Duodenal mucosa (tissue), 2 donors: ENCODE data around the gene FBXO9.

Experiments used
- H3K27ac ChIP-seq: one replicate; pipeline ENCODE4 v1.7.0; 2013; ENCODE audit warnings: low read depth, low read length
- H3K27me3 ChIP-seq, 2 donors: one replicate each; pipeline ENCODE4 v1.7.0; 2013; ENCODE audit warnings: low read length in 2 of 2, control low read depth in 1 of 2; ENCODE audit not compliant: insufficient read depth in 2 of 2, control insufficient read depth in 1 of 2
- H3K36me3 ChIP-seq, 2 donors: one replicate each; pipeline ENCODE4 v1.7.0; 2013; ENCODE audit warnings: low read length in 2 of 2, control low read depth in 1 of 2; ENCODE audit not compliant: insufficient read depth in 2 of 2, control insufficient read depth in 1 of 2
- H3K4me1 ChIP-seq, 2 donors: one replicate each; pipeline ENCODE4 v1.7.0; 2013; ENCODE audit warnings: low read length in 2 of 2, control low read depth in 1 of 2; ENCODE audit not compliant: insufficient read depth in 2 of 2, control insufficient read depth in 1 of 2
- H3K4me3 ChIP-seq, 2 donors: one replicate each; pipeline ENCODE4 v1.7.0; 2013; ENCODE audit warnings: low read length in 2 of 2, low read depth in 1 of 2
- H3K9ac ChIP-seq, 2 donors: one replicate each; pipeline ENCODE4 v1.7.0; 2013; ENCODE audit warnings: low read length in 2 of 2, low read depth in 1 of 2
- H3K9me3 ChIP-seq, 2 donors: one replicate each; pipeline ENCODE4 v1.7.0; 2013; ENCODE audit warnings: low read length in 2 of 2, control low read depth in 1 of 2; ENCODE audit not compliant: control insufficient read depth in 1 of 2

Gene FBXO9

GRCh38 chr6:53065266-53066076, at the start of gene FBXO9:
Gene FBXO9 (plus strand): TSS chr6:53065404. CDS start chr6:53065790, 386 bp downstream.
- Histone ChIP-seq H3K9me3 (no peaks in the 10 kb centered on the region), H3K4me1 (peaks cover 26 to 30% of the 10 kb centered on the region in 2 donors), H3K27ac (peak within 1 kb of the TSS; percentile 76), H3K4me3 (peak within 1 kb of the TSS; percentile 91 to 96), H3K36me3 (no peaks in the 10 kb centered on the region), H3K9ac (peak within 1 kb of the TSS; percentile 86 to 90), H3K27me3 (no peaks in the 10 kb centered on the region)

GRCh38 chr6:53015486-53015885, 49.7 kb upstream of the FBXO9 start:
- H3K27ac ChIP-seq = no peak overlapping the region

GRCh38 chr6:53018446-53018845, 46.8 kb upstream of the FBXO9 start:
- peaks cover 21 to 50% of the 10 kb centered on the region in 2 donors for H3K36me3 ChIP-seq

More at GRCh38 chr6:53015486-53015885, 49.7 kb upstream of the FBXO9 start:
- Histone ChIP-seq H3K36me3 (peaks cover 39 to 73% of the 10 kb centered on the region in 2 donors), H3K9me3 (no peaks in the 10 kb centered on the region), H3K4me1 (peaks cover 12 to 23% of the 10 kb centered on the region in 2 donors), H3K9ac (no peak overlapping the region), H3K27me3 (no peaks in the 10 kb centered on the region), H3K4me3 (no peak overlapping the region)

GRCh38 chr6:53020005-53020744, 45.0 kb upstream of the FBXO9 start:
- Histone ChIP-seq H3K27ac (no peak overlapping the region), H3K27me3 (no peaks in the 10 kb centered on the region), H3K36me3 (peaks cover 18 to 55% of the 10 kb centered on the region in 2 donors), H3K4me3 (no peak overlapping the region), H3K9ac (no peak overlapping the region), H3K4me1 (no peaks in the 10 kb centered on the region), H3K9me3 (no peaks in the 10 kb centered on the region)

More at GRCh38 chr6:53018446-53018845, 46.8 kb upstream of the FBXO9 start:
- Histone ChIP-seq H3K27me3 (no peaks in the 10 kb centered on the region), H3K4me1 (peaks cover 9 to 12% of the 10 kb centered on the region in 2 donors), H3K4me3 (no peak overlapping the region), H3K9ac (no peak overlapping the region), H3K27ac (no peak overlapping the region), H3K9me3 (no peaks in the 10 kb centered on the region)

GRCh38 chr6:53023323-53023722, 41.9 kb upstream of the FBXO9 start:
- no peaks in the 10 kb centered on the region for H3K9me3 ChIP-seq
- H3K9ac ChIP-seq = no peak overlapping the region
- H3K27ac ChIP-seq = no peak overlapping the region
- H3K4me3 ChIP-seq = no peak overlapping the region
- H3K36me3 ChIP-seq = peaks cover 17 to 50% of the 10 kb centered on the region in 2 donors
- no peaks in the 10 kb centered on the region for H3K4me1 ChIP-seq
- H3K27me3 ChIP-seq = no peaks in the 10 kb centered on the region

- Histone ChIP-seq H3K9ac (no peak overlapping the region), H3K36me3 (peaks cover 28 to 74% of the 10 kb centered on the region in 2 donors), H3K4me1 (no peaks in the 10 kb centered on the region), H3K27ac (no peak overlapping the region), H3K9me3 (no peaks in the 10 kb centered on the region), H3K27me3 (no peaks in the 10 kb centered on the region), H3K4me3 (no peak overlapping the region)
Measured at GRCh38 chr6:53026526-53026925, 38.7 kb upstream of the FBXO9 start.

- Histone ChIP-seq H3K4me3 (no peak overlapping the region), H3K9me3 (no peaks in the 10 kb centered on the region), H3K27ac (no peak overlapping the region), H3K9ac (no peak overlapping the region), H3K27me3 (no peaks in the 10 kb centered on the region), H3K36me3 (peaks cover 31 to 80% of the 10 kb centered on the region in 2 donors), H3K4me1 (no peaks in the 10 kb centered on the region)
Measured at GRCh38 chr6:53027131-53027718, 38.0 kb upstream of the FBXO9 start.

- Histone ChIP-seq H3K36me3 (peaks cover 34 to 84% of the 10 kb centered on the region in 2 donors), H3K4me1 (peaks cover 0 to 6% of the 10 kb centered on the region in 2 donors), H3K9ac (no peak overlapping the region), H3K4me3 (no peak overlapping the region), H3K27me3 (no peaks in the 10 kb centered on the region), H3K9me3 (no peaks in the 10 kb centered on the region), H3K27ac (no peak overlapping the region)
Measured at GRCh38 chr6:53028467-53028866, 36.7 kb upstream of the FBXO9 start.

- H3K36me3 ChIP-seq = peaks cover 34 to 83% of the 10 kb centered on the region in 2 donors
- H3K27ac ChIP-seq = no peak overlapping the region
- H3K9me3 ChIP-seq = no peaks in the 10 kb centered on the region
- H3K4me1 ChIP-seq = peaks cover 0 to 6% of the 10 kb centered on the region in 2 donors
- H3K9ac ChIP-seq = no peak overlapping the region
- no peaks in the 10 kb centered on the region for H3K27me3 ChIP-seq
- no peak overlapping the region for H3K4me3 ChIP-seq
Measured at GRCh38 chr6:53029257-53029656, 35.9 kb upstream of the FBXO9 start.

GRCh38 chr6:53029761-53030160, 35.4 kb upstream of the FBXO9 start:
- Histone ChIP-seq H3K4me3 (no peak overlapping the region), H3K4me1 (peaks cover 0 to 6% of the 10 kb centered on the region in 2 donors), H3K27me3 (no peaks in the 10 kb centered on the region), H3K9me3 (no peaks in the 10 kb centered on the region), H3K27ac (no peak overlapping the region), H3K36me3 (peaks cover 38 to 83% of the 10 kb centered on the region in 2 donors), H3K9ac (no peak overlapping the region)
